ENCODE data around the gene AFMID. TPM values are rescaled to one million over a fixed set of nuclear protein-coding genes. Genes with fewer than 3 reads are reported as not detected.

AFMID gene
- total and polyA plus RNA-seq, 9 of the 15 experiments (the other 6 are each of a cell fraction or from before 2014, with no cell fraction given): 62.1 to 188 (median 74.4) TPM

GRCh38 chr17:78182504-78182903, 4.7 kb upstream of the AFMID start:
- peak; percentile 51 for TF ChIP-seq RBFOX2 (IDR thresholded peaks at IDR 0.05; ENCODE audit: low read depth, low read length)
- no peak for TF ChIP-seq ZNF717 (CRISPR knock-in tag; IDR thresholded peaks at IDR 0.05)
- TF ChIP-seq POLR2G (IDR thresholded peaks at IDR 0.05; ENCODE audit: low read depth, low read length): peak; percentile 41; the same call in 1 of the 2 replicates
- TF ChIP-seq RBM17 (IDR thresholded peaks at IDR 0.05; ENCODE audit: borderline replicate concordance, low read depth, low read length): no peak
- TF ChIP-seq IFI16 (CRISPR knock-in tag; IDR thresholded peaks at IDR 0.05): no peak
- no peak overlapping the region for H3K27ac ChIP-seq (ENCODE audit: extremely low read depth, low read depth, low read length)
- CTCF ChIA-PET (ENCODE audit: low intra/inter-chr PET ratio): no interaction called here
- FAIRE-seq (no peak), ATAC-seq (no peak), DNase-seq (ENCODE audit: extremely low read depth in 1 of 4, low spot score in 3 of 4) (no peak)
- no TSS peak for BruUV-seq (replicated peaks)
- peaks cover 14% of the 10 kb centered on the region for H4K20me1 ChIP-seq (replicated peaks; ENCODE audit: control insufficient read depth, insufficient read depth, low read length)
- WGBS (ENCODE audit: insufficient coverage, low coverage, missing lambda C conversion rate): 93% methylated on average over 11 of the region's 13 CpGs
- H3K4me1 ChIP-seq (replicated peaks in 1 of 2; ENCODE audit: control insufficient read depth in 2 of 2, insufficient read depth in 2 of 2, low read length in 2 of 2): peaks cover 19 to 39% of the 10 kb centered on the region in 2 experiments
- POLR2A ChIA-PET: interaction anchor here (2.3 kb wide), 1 partner anchor 11 kb away, joined by 14 read pairs; no protein-coding TSS in a partner anchor
- H3K4me3 ChIP-seq: no peak overlapping the region
- peaks cover 80% of the 10 kb centered on the region; the same call in 2 of the 3 replicates for H3K36me3 ChIP-seq (ENCODE audit: control insufficient read depth, insufficient read depth, low read length)
- no peak overlapping the region for H2AFZ ChIP-seq (ENCODE audit: low read depth, low read length)
- peak overlapping the region in 1 of 2 experiments; percentile 24; a peak in 1 of 4 replicates for H3K9ac ChIP-seq (ENCODE audit: insufficient read depth in 1 of 2, low read depth in 2 of 2, low read length in 2 of 2)
- intact Hi-C loops (cut with micrococcal nuclease) (no loop called here), in situ Hi-C loops (cut with MboI) (no loop called here)
- no peaks in the 10 kb centered on the region for H3K27me3 ChIP-seq (ENCODE audit: control insufficient read depth in 2 of 2, insufficient read depth in 2 of 2, low read length in 2 of 2)
- H3K9me3 ChIP-seq (replicated peaks; ENCODE audit: control insufficient read depth, insufficient read depth, low read depth, low read length): no peaks in the 10 kb centered on the region
- no peak overlapping the region for H3K4me2 ChIP-seq (ENCODE audit: insufficient read depth, low read length)
- peaks cover 50% of the 10 kb centered on the region for H3K79me2 ChIP-seq (ENCODE audit: control insufficient read depth, insufficient read depth, low read length)
- no peaks in the 10 kb centered on the region for H3K9me1 ChIP-seq (ENCODE audit: control insufficient read depth, insufficient read depth, low read length)

- intact Hi-C loops (cut with micrococcal nuclease) (no loop called here), in situ Hi-C loops (cut with MboI) (no loop called here)
- no peak for DNase-seq (ENCODE audit: extremely low read depth in 1 of 4, low spot score in 3 of 4)
- no TSS peak for BruUV-seq (replicated peaks)
- no peak for ATAC-seq
- POLR2A ChIA-PET: interaction anchor here (0.6 to 2.3 kb wide), 9 partner anchors 8 to 391 kb away, joined by 3 to 14 read pairs (median 4); no protein-coding TSS in a partner anchor
- peak overlapping the region in 1 of 2 experiments; percentile 99; a peak in 2 of 4 replicates for H3K9ac ChIP-seq (ENCODE audit: insufficient read depth in 1 of 2, low read depth in 2 of 2, low read length in 2 of 2)
- TF ChIP-seq KDM5B (IDR thresholded peaks at IDR 0.05; ENCODE audit: insufficient replicate concordance, low read depth, low read length) (peak; percentile 48), POLR2AphosphoS5 (IDR thresholded peaks at IDR 0.05; ENCODE audit: control insufficient read depth, insufficient read depth, low read depth, low read length) (peak; percentile 26; the same call in 1 of the 2 replicates), CCNT2 (IDR thresholded peaks at IDR 0.05; ENCODE audit: borderline replicate concordance, extremely low read depth, insufficient read length, low read depth, low read length) (no peak)
- H3K9me3 ChIP-seq (replicated peaks; ENCODE audit: control insufficient read depth, insufficient read depth, low read depth, low read length): no peaks in the 10 kb centered on the region
- no peak for FAIRE-seq
- no peak overlapping the region; the same call in 1 of the 2 replicates for H3K4me2 ChIP-seq (ENCODE audit: insufficient read depth, low read length)
- H3K9me1 ChIP-seq (ENCODE audit: control insufficient read depth, insufficient read depth, low read length): no peaks in the 10 kb centered on the region
- H3K27me3 ChIP-seq (ENCODE audit: control insufficient read depth in 2 of 2, insufficient read depth in 2 of 2, low read length in 2 of 2): no peaks in the 10 kb centered on the region
- peaks cover 71% of the 10 kb centered on the region; the same call in 2 of the 3 replicates for H3K36me3 ChIP-seq (ENCODE audit: control insufficient read depth, insufficient read depth, low read length)
- no peak overlapping the region for H3K27ac ChIP-seq (ENCODE audit: extremely low read depth, low read depth, low read length)
- no peak overlapping the region for H2AFZ ChIP-seq (ENCODE audit: low read depth, low read length)
- CTCF ChIA-PET (ENCODE audit: low intra/inter-chr PET ratio): no interaction called here
- WGBS (ENCODE audit: insufficient coverage, low coverage, missing lambda C conversion rate): 84% methylated on average over 12 of the region's 12 CpGs
- H3K79me2 ChIP-seq (ENCODE audit: control insufficient read depth, insufficient read depth, low read length): peaks cover 64% of the 10 kb centered on the region
- no peak overlapping the region for H3K4me3 ChIP-seq
- peaks cover 21 to 38% of the 10 kb centered on the region in 2 experiments for H3K4me1 ChIP-seq (replicated peaks in 1 of 2; ENCODE audit: control insufficient read depth in 2 of 2, insufficient read depth in 2 of 2, low read length in 2 of 2)
- H4K20me1 ChIP-seq (replicated peaks; ENCODE audit: control insufficient read depth, insufficient read depth, low read length): peaks cover 14% of the 10 kb centered on the region
These were observed 3.2 kb upstream of the AFMID start for GRCh38 chr17:78183916-78184315.
